NCI-H524 treated with DMSO at 0.1 percent for 48 hours (cell line): ENCODE data around the gene C1orf52.
A peak's percentile ranks its signal among the peaks of the same experiment; 100 is the strongest.

Experiments used
- DNase-seq: peaks from one replicate; lab custom pipeline; 2025; lab: John Stamatoyannopoulos, UW

The C1orf52 gene

DNA sequence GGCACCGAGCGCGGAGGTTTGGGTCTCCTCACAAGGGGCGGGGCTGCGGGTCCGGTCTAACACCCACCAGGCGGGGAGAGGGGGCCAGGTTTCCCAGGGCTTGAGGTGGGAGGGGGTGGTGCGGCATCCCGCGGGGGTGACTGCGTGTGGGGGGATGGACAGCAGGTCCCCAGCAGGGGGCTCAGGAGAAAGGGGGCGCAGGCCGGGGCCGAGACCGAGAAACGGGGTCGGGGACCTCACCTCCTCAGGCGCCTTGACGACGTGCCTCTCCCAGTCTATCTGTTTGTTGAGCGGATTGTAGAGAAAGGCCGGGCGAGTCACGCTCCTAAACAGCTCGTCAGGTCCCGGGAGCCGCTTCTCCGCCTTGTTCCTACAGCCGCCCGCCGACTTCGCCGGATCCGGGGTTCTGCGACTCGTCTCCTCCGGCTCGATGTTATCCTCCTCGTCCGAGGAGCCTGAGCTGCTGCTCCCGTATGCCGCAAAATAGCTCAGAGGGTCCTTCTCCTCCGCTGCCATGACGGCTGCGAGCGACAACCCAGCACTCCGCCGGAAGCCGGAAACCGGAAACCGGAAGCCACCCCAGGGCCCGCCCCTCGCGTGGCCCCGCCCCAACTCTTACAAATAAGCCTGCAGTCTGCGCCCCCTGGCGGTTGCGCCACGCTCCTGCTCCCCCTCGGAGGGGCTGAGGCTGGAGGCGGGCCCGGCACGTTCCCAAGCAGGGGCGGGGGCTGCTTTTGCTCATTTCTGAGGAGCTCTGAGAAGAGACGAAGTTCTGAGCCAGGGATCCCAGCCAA lies at the start of gene C1orf52:
Gene C1orf52 (minus strand): TSS at position 545 of the 794 bp plus-strand sequence. CDS start 29 bp downstream, at position 516.
- DNase-seq = peak; percentile 37

- DNase-seq = no peak
Observed at GRCh38 chr1:85308833-85309350, 49.4 kb upstream of the C1orf52 start.

DNA sequence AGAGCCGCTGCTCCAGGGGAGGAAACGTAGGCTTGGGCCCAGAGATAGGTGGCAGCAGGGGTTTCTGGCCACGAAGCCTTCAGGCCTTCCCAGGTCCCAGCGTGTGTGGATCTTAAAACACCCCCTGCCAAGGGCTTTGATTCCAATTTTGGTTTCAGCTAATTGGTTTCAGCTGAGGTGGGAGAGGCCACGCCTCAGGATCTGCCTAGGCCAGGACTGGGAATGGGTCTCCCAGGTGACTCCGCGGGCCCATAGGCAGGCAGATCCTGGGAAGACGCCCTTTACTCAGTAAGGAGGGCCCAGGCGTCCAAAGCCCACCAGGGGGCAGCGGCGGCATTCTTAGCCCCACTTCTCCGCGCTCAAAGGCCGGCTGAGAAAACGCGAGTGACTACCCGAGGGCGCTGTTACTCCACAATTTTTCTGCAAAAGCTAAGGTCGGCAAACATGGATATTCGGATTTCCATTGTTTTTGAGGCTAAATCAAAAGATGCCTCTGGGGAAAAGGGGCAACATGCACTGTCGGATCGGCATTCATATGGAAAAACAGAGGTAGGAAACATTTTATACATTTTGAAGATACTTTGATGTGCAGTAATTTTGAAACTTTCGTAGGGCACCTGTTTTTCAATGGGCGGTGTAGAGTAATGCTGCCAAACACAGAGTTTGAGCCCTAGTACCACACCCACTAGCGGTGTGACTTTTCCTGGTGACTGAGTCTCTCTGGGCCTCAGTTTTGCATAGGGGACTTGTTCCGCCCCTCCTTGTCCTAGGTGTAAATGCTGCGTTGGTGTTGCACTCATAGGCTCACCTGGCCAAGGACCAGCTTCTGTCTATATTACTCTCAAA lies 48.7 kb upstream of the C1orf52 start:
- peak; percentile 42 for DNase-seq

DNA sequence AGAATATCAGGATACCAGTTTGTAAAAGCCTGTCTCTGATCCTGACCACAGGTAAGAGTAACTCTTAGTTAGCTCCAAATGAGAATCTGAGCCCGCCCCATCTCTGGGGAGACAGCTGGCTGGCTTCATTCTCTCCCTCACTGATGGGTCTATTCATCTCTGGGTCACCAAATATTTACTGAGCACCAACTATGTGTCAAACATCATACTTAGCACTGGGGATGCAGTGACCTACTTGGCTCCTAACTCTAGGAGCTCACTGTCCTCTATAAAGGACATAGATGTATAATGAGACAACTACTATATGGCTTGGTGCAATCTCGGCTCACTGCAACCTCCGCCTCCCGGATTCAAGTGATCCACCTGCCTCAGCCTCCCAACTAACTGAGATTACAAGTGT lies 46.8 kb upstream of the C1orf52 start:
- DNase-seq = no peak

- no peak for DNase-seq
Observed at GRCh38 chr1:85303440-85304162, 44.1 kb upstream of the C1orf52 start.

- no peak for DNase-seq
Observed at GRCh38 chr1:85300140-85300539, 40.7 kb upstream of the C1orf52 start.

DNA sequence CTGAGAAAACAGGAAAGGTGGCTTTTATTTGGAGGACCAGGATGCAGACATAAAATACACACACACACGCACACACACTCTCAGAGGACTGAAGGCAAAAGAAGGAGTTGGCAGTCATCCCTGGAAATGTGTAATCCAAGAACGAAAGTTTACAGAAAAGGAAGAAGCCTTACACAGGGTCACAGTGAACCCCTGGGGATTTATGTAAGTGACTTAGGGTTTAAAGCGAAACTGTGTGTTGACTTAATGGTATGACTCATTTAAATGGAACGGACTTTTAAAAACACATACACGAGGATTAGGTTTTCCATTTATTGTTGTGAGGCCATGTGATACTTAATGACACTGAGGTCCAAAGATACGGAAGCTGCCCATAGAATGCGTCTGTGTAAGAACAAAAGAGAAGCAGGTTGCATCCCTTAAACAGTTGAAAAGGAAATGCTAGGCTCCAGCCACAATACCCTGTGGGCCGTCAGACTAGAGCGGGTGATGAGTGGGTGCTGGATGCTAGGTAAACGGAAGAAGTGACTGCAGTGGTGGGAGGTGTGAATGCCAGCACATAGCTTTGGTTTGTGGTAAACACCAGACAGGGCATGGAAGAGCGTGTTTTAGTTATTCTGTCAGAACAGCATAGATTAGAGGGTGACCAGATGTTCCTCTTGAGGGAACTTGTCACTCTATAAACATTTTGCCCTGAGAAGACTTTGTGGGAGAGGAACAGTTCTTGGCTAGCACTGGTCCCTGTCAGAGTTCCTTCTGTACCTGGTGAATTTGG lies 38.6 kb upstream of the C1orf52 start:
- no peak for DNase-seq

- DNase-seq = no peak
Observed at GRCh38 chr1:85297538-85297854, 38.0 kb upstream of the C1orf52 start.

DNA sequence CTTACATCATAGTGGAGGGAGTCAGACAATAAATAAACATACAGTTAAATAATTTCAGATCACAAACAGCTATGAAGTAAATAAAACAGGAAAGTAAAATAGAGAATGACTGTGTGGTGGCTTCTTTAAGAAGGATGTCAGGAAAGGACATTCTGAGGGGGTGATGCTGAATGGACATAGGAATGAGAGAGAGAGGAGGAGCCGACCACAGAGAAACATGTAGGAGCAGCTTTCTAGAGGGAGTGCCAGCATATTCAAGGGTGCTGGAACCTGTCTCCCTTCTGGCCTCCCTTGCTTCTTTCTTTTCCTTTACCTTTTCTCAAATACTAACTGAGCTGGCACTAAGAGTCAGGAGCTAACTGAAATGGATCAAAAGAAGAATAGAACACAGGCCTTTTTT lies 37.5 kb upstream of the C1orf52 start:
- DNase-seq = no peak

DNA sequence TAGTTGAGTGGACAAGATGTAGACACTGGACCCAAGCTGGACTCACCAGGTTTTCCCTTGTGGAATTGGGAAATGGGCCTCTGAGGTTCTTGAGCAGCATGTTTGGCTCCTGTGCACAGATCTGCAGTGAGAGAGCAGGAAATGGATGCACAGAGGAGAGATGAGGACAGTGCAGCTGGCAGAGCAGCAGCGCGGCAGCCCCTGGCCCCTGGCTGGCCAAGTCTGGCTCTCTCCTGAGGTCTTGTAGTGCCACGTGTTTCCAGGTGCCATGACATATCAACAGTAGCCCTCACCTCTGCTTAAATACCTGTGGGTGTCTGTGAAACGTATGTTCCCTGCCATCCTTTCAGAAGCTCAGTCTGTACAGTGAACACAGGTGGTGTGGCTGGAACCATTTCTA lies 36.2 kb upstream of the C1orf52 start:
- DNase-seq = no peak

DNA sequence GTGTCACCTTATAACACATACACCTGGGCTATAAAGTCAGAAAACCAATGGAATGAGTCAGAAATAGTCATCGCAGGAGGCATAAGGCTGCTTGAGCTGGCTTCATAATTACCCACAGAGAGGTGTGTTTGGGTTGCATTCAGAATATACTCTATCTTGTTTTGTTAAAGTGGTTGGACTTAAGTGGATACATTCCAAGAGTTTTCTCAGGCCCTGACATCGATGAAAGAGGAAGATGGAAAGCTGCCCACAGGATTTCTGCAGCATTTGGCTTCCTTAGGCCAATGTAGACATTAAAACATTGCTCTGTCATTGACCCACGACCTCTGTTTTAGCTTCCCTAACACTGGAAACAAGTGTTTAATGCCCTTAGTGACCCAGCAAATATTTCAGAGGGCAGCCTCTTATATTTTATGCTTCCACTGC lies 35.6 kb upstream of the C1orf52 start:
- DNase-seq = no peak

DNA sequence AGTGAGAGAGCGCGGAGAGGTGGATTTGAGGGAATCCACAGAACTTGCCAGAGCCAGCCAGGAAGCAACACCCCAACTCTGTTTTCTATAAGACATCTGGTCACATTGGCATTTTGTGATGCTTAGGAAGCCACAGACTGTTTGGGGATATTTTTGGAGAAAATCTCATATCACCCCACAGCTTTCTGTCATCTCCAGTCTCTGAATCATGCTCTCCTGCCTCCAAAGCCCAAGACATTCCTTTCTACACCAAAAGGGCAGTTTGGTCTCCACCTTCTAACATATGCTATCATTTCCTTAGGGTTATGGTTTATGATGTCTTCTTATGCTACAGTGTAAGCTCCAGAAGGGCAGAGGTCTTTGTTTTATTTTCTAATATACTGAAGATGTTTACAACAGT lies 31.4 kb upstream of the C1orf52 start:
- no peak for DNase-seq

- no peak for DNase-seq
Observed at GRCh38 chr1:85289848-85290335, 30.4 kb upstream of the C1orf52 start.

DNA sequence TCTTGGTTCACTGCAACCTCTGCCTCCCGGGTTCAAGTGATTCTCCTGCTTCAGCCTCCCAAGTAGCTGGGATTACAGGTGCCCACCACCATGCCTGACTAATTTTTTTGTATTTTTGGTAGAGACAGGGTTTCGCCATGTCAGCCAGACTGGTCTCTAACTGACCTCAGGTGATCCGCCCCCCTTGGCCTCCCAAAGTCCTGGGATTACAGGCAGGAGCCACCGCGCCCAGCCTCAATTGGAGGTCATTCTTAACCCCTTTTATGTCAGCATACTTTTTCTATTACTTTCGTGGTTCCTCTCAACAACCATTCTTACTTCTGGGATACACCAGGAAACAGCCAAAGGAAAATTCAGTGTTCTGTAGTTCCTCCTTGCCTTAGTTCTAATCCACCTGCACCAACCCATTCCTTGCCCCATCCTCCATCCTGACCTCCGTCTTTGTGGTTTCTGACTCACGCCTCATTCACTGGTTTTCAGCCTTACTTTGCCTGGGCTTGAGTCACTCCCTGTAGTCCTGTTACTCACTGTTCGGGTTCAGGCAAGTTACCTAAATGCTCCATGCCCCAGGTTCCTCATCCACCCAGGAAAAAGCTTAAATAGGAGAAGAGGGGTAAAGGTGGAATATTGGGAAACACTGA lies 29.9 kb upstream of the C1orf52 start:
- DNase-seq = no peak

- no peak for DNase-seq
Observed at GRCh38 chr1:85284202-85284601, 24.7 kb upstream of the C1orf52 start.

- DNase-seq = no peak
Observed at GRCh38 chr1:85283475-85284199, 24.2 kb upstream of the C1orf52 start.

DNA sequence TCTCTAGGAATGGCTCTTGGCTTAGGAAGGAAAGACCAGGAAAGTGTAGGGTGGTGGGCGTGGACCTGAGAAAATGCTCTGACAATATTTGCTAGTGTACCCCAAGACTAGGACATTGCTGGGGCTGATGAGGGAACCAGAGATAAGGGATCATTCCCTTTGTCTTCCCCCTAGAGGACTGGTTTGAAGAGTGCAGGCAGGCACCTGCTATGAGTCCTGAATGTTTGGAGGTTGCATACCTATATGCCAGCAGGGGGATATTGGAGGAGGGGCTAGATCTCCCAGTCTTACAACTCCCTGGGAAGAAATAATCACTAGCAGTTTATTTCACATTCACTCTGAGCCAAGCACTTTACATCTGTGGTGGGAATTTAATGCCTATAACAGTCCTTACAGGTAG lies 23.0 kb upstream of the C1orf52 start:
- no peak for DNase-seq

DNA sequence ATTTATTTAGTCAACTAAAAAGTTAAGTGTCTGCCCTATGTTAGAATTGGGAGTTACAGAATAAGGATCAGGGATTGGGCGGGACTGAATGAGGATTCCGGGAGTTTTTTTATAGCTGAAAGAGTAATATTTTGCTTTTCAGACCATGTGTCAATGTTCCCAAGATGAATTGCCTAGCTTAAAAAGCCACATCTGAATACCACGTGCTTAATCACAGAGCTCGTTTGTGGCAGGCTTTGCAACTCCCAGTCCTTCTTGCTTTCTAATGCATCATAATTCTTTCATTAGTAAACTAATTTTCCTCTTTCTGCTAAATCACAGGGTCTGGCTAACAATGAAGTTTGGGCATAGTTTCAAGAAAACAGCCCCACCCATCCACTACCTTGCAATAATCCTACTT lies 21.2 kb upstream of the C1orf52 start:
- no peak for DNase-seq

GRCh38 chr1:85279458-85280080 lies 20.1 kb upstream of the C1orf52 start:
- no peak for DNase-seq

- no peak for DNase-seq
Observed at GRCh38 chr1:85278853-85279314, 19.4 kb upstream of the C1orf52 start.
